Uterus (tissue), 2 donors: ENCODE data around the gene CERS4.

Experiments used
- CTCF ChIP-seq, 4 experiments: fragments of 200-600 bp in 2 of 4; fragments of 450-650 bp in 2 of 4; sonication (generic) in 2 of 4; IDR thresholded peaks; one replicate each; pipeline ENCODE4 v1.5.1; 2016 to 2019; ENCODE audit warnings: antibody characterized with exemption in 4 of 4, mild to moderate bottlenecking in 2 of 4, moderate library complexity in 1 of 4
- POLR2A ChIP-seq, 2 donors: fragments of 450-650 bp; IDR thresholded peaks; one replicate each; pipeline ENCODE4 v1.6.1; 2016; ENCODE audit warnings: antibody characterized with exemption in 2 of 2, mild to moderate bottlenecking in 1 of 2, moderate library complexity in 1 of 2

GRCh38 chr19:8215783-8216182 is 6.6 kb downstream of the CERS4 start:
- TF ChIP-seq CTCF (IDR thresholded peaks at IDR 0.05) (no peak), POLR2A (IDR thresholded peaks at IDR 0.05) (no peak)
